RPMI8226 (cell line): ENCODE measurements around the gene MARCHF9.

ENCODE experiments used
- DNase-seq: peaks from one replicate; pipeline ENCODE4 v3.0.0-alpha.2; 2015

Gene MARCHF9

DNA sequence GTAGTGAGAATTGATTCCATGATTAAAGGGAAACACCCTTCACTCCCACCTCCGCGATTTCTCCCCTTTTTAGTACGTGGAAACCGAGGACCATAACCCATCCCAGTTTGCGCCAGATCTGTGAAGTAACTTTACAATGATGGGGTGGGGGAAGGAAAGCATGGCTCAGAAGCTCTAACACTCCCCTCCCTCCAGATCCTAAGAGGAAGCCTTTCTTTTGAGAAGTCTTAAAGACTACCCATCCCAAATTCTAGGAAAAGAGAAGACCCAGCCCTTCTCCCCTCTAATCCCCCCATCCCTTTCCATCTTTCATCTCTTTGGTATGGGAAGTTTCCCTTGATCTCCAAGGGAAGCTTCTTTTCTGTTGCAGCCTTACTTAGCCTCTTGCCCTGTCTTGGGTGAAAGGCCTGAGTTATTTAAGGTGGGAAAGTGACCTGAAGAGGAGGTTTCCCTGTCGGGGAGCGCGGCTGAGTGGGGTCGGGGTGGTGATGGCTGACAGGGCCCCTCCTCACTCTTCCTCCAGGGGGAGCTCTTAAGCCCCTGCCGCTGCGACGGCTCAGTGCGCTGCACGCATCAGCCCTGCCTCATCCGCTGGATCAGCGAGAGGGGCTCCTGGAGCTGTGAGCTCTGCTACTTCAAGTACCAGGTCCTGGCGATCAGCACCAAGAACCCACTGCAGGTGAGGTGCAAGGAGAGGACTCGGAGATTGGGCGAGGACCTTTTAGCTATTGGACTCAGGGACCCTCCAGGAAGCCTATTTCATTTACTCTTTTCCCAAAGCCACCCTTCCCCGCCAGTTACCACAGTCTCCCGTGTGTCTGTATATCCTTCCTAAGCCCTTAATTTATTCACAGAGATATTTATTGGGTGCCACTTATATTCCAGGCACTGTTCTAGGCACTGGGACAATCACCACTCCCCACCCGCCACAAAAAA is 1.8 kb downstream of the MARCHF9 start:
- peak; percentile 84 for DNase-seq

DNA sequence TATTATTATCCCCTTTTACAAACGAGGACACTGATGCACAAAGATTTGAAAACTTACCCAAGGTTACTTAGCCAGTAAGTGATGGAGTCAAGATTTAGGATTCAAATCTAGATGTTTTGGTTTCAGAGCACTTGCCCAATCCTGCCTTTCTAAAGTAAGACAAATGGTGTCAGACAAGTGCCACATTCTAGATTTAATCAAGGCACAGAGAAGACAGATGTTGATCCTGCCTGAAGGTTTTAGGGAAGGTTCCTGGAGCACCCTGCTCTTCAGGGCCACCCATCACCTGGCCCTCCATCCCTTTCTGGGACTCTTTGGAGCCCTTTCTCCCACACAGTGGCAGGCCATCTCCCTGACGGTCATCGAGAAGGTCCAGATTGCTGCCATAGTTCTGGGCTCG is 2.9 kb downstream of the MARCHF9 start:
- DNase-seq: no peak

DNA sequence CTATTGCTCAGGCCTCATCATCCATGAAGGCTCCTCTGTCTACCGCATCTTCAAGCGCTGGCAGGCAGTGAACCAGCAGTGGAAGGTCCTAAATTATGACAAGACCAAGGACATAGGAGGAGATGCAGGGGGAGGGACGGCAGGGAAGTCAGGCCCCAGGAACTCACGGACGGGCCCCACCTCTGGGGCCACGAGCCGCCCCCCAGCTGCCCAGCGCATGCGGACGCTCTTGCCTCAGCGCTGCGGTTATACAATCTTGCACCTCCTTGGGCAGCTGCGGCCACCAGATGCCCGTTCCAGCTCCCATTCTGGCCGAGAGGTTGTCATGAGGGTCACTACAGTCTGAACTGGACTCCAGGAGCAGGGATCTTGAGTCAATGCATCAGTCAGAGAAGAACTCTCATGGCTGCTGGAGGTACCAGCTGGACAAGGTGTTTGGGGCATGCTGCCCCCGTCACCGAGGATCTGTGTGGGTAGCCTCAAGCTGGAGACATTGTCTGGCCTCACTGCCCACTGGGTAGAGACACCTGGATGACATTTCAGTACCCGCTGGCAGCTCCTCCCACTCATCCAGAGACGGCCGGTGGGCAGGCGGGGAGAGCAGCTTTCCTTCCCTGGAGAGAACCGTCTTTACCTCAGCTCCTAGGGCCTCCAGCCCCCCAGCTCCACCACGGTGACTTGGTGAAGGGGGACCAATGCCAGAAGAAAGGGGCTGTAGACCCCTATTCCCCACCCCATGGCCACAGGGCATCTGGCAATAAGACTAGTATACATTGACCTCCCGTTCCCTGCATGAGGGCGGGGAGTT is 3.9 kb downstream of the MARCHF9 start:
- DNase-seq: no peak

- DNase-seq: peak; percentile 69
Observed at GRCh38 chr12:57759360-57759980, 4.6 kb downstream of the MARCHF9 start.

DNA sequence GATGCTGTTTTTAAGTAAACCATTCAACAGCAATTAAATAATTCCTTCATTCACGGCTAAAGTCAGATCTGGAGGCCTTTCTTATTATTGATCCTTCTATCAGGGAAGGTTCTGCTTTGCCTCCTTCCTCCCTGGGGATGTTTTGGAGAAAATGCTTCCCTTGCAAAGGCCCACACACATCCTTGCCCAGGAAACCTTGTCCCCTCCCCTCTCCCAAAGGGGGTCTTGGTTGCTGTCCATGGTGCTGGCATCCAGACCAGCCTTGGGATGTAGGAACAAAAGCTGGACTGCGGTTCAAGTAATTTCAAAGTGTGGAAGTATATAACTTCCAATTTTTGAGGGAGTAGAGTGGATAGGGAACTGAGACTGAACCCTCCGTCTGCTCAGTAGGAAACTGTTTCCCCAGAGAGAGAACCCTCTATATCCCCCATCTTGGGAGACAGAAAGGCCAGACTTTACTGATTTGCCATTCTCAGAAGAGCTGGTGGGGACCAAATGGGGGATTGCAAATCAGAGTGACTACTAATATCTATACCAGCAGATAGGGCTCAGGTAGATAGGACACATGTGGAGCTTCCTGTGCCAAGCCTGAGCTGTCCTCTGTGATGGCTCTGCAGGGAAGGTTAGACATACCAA is 5.6 kb downstream of the MARCHF9 start:
- DNase-seq: no peak

DNA sequence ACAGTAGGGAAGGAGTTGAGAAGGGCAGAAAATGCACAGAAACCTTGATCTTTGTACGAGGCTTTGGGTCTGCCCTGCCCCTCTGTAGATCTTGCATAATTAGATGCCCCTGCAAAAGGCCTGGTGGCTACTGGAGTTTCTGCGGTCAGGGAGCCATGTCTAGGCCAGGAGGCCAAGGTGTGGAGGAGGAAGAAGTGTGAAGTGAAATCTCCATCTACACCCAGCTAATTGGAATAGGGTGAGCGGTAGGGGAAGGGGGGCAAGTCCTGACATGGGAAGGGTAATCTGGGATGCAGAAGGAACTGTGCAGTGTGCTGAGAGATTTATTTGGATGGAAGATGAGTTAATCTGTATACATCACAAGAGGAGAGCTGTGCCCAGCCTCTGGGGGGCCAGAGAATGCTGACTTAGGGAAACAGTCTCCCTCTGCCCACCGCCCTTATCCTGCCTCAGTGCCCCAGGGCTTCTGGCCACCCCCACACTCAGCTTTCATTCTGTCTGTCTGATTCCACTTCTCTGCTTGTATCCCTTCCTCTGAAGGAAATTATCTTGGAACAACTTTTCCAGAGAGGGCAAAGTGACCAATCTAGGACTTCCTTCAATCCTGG is 6.6 kb downstream of the MARCHF9 start:
- DNase-seq: no peak

DNA sequence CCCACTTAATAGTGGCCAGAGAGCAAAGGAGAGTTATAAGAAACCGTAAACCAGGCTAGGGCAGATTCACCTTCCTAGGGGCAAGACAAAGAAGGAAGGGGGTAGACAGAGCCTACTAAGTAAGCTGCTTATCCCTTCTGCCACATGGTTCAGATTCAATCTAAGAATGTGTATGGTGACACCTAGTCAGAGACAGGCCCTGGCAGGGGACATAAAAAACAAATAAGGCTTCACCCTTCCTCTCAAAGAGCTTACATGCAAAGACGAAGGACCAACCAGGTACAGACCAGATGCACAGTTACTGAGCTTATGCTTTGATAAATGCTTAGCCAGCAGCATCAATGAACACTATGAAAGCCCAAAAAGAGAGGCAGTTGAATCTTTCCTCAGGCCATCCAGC is 7.6 kb downstream of the MARCHF9 start:
- DNase-seq: no peak

DNA sequence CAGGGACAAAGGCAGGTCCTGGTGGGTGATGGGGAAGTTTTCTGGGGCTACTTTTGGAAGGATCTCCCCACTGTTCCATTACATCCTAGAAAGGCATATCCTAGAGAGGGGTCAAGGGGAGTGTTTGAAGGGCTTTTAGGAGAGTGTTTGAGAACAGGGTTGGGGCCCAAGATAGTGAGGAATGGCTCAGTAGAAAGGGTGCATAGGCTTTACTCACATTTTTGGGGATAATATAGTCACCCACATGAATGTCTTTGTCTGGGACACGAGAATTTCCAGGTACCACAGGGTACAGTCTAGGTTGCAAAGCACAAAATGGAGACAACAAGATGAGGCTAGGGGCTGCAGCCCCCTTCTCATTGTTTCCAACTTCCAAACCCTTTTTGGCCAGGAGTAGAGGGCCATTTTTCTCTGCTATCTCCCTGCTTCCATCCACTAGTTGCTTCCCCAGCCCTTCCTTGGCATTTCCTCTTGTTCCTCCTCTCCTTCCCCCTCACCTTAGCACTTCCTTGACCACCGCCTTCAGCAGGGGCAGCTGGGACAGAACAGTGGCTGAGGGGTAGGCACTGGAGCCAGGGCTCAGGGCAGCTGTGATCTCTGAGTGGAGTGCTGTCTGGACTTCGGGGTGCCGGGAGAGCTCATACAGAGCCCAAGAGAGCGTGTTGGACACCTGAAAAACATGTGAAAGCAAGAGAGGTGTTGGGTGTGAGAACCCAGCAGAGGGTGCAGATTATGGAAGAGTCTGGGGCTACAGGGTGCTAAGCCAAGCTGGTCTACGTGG is 9.2 kb downstream of the MARCHF9 start:
- DNase-seq: no peak

DNA sequence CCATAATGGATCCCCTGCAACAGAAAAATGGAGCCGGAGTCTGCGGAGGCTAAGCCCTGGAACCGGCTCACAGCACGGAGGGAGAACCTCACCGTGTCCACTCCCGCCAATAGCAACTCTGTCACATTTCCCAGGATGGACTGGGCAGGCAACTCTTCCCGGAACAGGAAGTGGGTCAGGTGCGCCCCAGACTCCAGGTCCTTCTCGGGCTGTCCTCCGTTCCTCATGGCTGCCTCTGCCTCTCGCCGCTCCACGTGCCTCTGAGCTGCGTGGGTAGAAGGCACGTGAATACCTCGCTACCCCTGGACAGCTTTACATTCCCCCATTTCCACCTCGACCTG is 9.7 kb downstream of the MARCHF9 start:
- DNase-seq: no peak

DNA sequence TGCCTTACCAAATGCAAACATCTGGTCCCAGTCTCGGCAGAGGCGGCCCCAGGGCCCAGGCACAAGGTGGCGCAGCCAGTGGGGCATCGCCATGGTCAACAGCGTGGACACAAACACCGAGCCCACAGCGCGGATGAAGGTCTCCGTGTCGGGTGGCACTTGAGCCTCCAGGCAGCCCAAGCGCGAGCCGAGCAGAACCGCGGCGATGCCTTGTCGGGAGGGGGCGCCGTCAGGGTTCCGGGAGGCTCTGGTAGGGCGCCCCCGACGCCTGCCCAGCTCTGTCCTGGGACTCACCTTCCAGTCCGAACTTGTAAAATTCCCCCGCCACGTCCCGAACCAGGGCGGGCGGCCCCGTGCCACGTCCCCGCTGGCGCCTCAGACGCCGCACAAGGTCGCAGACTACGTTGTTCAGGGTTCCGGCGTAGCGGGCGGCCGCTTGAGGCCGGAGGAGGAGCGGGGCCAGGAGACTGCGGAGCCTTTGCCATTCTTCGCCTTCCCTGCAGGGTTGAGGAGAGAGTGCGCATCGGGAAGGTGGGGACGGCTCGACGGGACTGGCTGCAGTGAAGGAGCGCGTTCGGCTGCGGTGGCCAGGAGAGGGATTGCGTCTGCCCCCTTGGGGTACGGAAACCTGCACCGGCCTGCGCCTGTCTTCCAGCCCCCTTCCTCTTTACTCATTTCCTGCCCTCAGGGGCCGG is 10.2 kb downstream of the MARCHF9 start:
- peak; percentile 68 for DNase-seq

- DNase-seq: no peak
Observed at GRCh38 chr12:57765698-57766463, 11.0 kb downstream of the MARCHF9 start.

- no peak for DNase-seq
Observed at GRCh38 chr12:57766464-57767304, 11.8 kb downstream of the MARCHF9 start, which contains the start of gene CYP27B1. CYP27B1 (minus strand) TSS chr12:57767078; CDS start chr12:57767041, 37 bp downstream.

DNA sequence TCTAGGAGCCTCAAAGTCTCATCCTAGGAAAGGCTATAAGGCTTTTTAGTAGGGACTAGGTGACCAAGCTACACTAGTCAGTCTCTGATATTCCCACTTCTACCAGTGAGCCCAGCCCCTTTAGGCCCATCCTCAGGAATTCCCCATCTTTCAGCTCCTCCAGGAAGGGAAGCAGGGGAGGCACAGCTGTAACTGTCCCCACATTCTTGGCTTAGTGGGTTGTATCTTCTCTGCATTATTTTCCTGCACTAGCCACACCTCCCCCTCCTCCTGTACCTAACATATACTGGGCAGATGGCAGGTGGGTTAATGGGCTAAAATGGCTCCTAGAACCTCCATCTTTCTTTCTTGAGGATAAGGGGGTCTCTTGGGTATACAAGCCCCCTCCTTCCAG is 12.4 kb downstream of the MARCHF9 start:
- DNase-seq: no peak

DNA sequence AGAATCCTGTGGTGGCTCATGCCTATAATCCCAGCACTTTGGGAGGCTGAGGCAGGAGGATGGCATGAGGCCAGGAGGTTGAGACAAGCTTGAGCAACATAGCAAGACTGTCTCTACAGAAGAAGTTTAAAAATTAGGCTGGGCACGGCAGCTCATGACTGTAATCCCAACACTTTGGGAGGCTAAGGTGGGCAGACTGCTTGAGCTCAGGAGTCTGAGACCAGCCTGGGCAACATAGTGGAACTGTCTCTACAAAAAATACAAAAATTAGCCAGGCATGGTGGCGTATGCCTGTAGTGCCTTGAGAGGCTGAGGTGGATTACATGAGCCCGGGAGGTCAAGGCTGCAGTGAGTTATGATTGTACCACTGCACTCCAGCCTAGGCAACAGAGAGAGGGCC is 13.0 kb downstream of the MARCHF9 start:
- DNase-seq: no peak

GRCh38 chr12:57769594-57769993 is 14.7 kb downstream of the MARCHF9 start:
- no peak for DNase-seq

GRCh38 chr12:57770734-57771133 is 15.8 kb downstream of the MARCHF9 start:
- DNase-seq: no peak

DNA sequence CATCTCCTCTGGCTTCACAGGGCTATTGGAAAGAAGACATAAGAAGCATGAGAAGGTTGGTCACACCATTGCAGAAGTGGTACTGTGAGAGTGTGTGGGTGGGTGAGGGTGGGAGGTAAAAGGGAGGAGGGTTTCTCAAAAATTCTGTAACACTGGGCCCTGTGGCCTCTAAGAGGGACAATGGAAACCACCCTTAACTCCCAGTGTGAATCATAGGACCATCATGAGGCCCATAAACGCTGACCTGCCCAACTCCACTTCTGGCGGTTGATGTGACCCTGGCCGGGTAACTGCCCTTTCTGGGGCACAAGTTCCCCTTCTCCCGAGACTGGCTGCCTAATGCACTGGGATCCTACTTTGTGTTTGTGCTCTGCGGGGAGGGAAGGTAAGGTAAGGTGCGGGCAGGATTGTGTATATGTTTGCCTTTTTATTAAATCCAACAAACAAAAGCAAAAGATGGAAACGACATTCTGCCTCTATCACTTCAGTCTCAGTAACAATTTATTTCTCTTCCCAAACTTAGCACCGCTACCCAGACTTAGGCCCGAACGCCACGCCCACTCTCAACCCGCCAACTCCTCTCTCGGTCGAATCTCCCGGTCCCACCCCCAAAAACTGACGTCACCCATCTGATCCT is 16.5 kb downstream of the MARCHF9 start:
- peak; percentile 96 for DNase-seq

- DNase-seq: peak; percentile 97
Observed at GRCh38 chr12:57771873-57772428, 17.0 kb downstream of the MARCHF9 start, which contains the start of gene METTL1. METTL1 (minus strand) TSS chr12:57772105; CDS start chr12:57772083, 22 bp downstream.
